WTC11 (cell line): ENCODE measurements around the gene C4orf36.

Experiments
- ATF1 ChIP-seq: sonication (generic); formaldehyde crosslinking; IDR thresholded peaks from 2 replicates; pipeline ENCODE4 v1.8.1; 2023; ENCODE audit warnings: mild to moderate bottlenecking, moderate library complexity, missing genetic modification reagents
- ATF6 ChIP-seq: sonication (generic); formaldehyde crosslinking; IDR thresholded peaks from 2 replicates; pipeline ENCODE4 v1.8.1; 2023; ENCODE audit warnings: mild to moderate bottlenecking, missing genetic modification reagents
- ESRRA ChIP-seq: sonication (generic); formaldehyde crosslinking; IDR thresholded peaks from 2 replicates; pipeline ENCODE4 v1.8.1; 2022; ENCODE audit warnings: mild to moderate bottlenecking, missing genetic modification reagents, borderline replicate concordance
- JAZF1 ChIP-seq: fragments of 250-450 bp; sonication (Bioruptor Pico); IDR thresholded peaks from 2 replicates; pipeline ENCODE4 v1.9.0; 2021; ENCODE audit warnings: moderate library complexity, mild to moderate bottlenecking, inconsistent platforms
- NR2C2 ChIP-seq: sonication (generic); formaldehyde crosslinking; IDR thresholded peaks from 2 replicates; pipeline ENCODE4 v1.8.0; 2022; ENCODE audit warnings: mild to moderate bottlenecking, missing genetic modification reagents
- TEAD4 ChIP-seq: sonication (generic); formaldehyde crosslinking; IDR thresholded peaks from 2 replicates; pipeline ENCODE4 v1.8.0; 2022; ENCODE audit warnings: mild to moderate bottlenecking, missing genetic modification reagents
- USF2 ChIP-seq: sonication (generic); formaldehyde crosslinking; IDR thresholded peaks from 2 replicates; pipeline ENCODE4 v1.8.1; 2023; ENCODE audit warnings: mild to moderate bottlenecking, missing genetic modification reagents, moderate library complexity
- ZNF317 ChIP-seq: sonication (generic); formaldehyde crosslinking; IDR thresholded peaks from 2 replicates; pipeline ENCODE4 v1.8.1; 2023; ENCODE audit warnings: low read depth, mild to moderate bottlenecking, moderate library complexity, missing genetic modification reagents, borderline replicate concordance
- ZSCAN18 ChIP-seq: fragments of 250-450 bp; sonication (Bioruptor Pico); IDR thresholded peaks from 2 replicates; pipeline ENCODE4 v2.1.2; 2022; ENCODE audit warnings: mild to moderate bottlenecking, moderate library complexity
- TF ChIP-seq, protein P1 (sequence below): fragments of 200-600 bp; IDR thresholded peaks from 2 replicates; pipeline ENCODE4 v1.8.0; 2022; ENCODE audit warnings: antibody characterized with exemption
- TF ChIP-seq, protein P2 (sequence below): sonication (generic); formaldehyde crosslinking; IDR thresholded peaks from 2 replicates; pipeline ENCODE4 v1.8.1; 2023; ENCODE audit warnings: mild to moderate bottlenecking, missing genetic modification reagents, borderline replicate concordance

GRCh38 chr4:86919561-86920223, 27.5 kb upstream of the C4orf36 start:
- TF ChIP-seq, protein P1, sequence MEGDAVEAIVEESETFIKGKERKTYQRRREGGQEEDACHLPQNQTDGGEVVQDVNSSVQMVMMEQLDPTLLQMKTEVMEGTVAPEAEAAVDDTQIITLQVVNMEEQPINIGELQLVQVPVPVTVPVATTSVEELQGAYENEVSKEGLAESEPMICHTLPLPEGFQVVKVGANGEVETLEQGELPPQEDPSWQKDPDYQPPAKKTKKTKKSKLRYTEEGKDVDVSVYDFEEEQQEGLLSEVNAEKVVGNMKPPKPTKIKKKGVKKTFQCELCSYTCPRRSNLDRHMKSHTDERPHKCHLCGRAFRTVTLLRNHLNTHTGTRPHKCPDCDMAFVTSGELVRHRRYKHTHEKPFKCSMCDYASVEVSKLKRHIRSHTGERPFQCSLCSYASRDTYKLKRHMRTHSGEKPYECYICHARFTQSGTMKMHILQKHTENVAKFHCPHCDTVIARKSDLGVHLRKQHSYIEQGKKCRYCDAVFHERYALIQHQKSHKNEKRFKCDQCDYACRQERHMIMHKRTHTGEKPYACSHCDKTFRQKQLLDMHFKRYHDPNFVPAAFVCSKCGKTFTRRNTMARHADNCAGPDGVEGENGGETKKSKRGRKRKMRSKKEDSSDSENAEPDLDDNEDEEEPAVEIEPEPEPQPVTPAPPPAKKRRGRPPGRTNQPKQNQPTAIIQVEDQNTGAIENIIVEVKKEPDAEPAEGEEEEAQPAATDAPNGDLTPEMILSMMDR, result no peak
- no peak for TF ChIP-seq ZSCAN18
- TF ChIP-seq ATF1, result no peak
- no peak for TF ChIP-seq USF2 (CRISPR knock-in tag)
- TF ChIP-seq, protein P2, sequence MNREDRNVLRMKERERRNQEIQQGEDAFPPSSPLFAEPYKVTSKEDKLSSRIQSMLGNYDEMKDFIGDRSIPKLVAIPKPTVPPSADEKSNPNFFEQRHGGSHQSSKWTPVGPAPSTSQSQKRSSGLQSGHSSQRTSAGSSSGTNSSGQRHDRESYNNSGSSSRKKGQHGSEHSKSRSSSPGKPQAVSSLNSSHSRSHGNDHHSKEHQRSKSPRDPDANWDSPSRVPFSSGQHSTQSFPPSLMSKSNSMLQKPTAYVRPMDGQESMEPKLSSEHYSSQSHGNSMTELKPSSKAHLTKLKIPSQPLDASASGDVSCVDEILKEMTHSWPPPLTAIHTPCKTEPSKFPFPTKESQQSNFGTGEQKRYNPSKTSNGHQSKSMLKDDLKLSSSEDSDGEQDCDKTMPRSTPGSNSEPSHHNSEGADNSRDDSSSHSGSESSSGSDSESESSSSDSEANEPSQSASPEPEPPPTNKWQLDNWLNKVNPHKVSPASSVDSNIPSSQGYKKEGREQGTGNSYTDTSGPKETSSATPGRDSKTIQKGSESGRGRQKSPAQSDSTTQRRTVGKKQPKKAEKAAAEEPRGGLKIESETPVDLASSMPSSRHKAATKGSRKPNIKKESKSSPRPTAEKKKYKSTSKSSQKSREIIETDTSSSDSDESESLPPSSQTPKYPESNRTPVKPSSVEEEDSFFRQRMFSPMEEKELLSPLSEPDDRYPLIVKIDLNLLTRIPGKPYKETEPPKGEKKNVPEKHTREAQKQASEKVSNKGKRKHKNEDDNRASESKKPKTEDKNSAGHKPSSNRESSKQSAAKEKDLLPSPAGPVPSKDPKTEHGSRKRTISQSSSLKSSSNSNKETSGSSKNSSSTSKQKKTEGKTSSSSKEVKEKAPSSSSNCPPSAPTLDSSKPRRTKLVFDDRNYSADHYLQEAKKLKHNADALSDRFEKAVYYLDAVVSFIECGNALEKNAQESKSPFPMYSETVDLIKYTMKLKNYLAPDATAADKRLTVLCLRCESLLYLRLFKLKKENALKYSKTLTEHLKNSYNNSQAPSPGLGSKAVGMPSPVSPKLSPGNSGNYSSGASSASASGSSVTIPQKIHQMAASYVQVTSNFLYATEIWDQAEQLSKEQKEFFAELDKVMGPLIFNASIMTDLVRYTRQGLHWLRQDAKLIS, result no peak
- no peak for TF ChIP-seq JAZF1 (CRISPR knock-in tag)
- no peak for TF ChIP-seq ZNF317 (CRISPR knock-in tag)
- no peak for TF ChIP-seq TEAD4 (CRISPR knock-in tag)
- TF ChIP-seq ATF6, result no peak
- no peak for TF ChIP-seq NR2C2 (CRISPR knock-in tag)
- no peak for TF ChIP-seq ESRRA (CRISPR knock-in tag)
